Transverse colon (tissue), 4 donors: Measurements from ENCODE around the gene RTN4RL1. TPM values are rescaled to one million over a fixed set of nuclear protein-coding genes. Genes with fewer than 3 reads are reported as not detected.
A peak's percentile ranks its signal among the peaks of the same experiment; 100 is the strongest.

Experiments
- DNase-seq: peaks from one replicate; pipeline ENCODE4 v3.0.0-alpha.2; 2019
- H3K27ac ChIP-seq, 4 donors: fragments of 200-600 bp; sonication (generic); 2 replicates each; pipeline ENCODE4 v1.5.1; 2016 to 2018; ENCODE audit warnings: inconsistent platforms in 4 of 4
- H3K27me3 ChIP-seq: fragments of 200-600 bp; sonication (generic); 2 replicates; pipeline ENCODE4 v1.5.1; 2017; ENCODE audit warnings: inconsistent platforms
- H3K36me3 ChIP-seq, 4 donors: fragments of 200-600 bp; sonication (generic); 2 replicates each; pipeline ENCODE4 v1.5.1; 2017 to 2019; ENCODE audit warnings: inconsistent platforms in 4 of 4
- H3K4me1 ChIP-seq, 4 donors: fragments of 200-600 bp; sonication (generic); 2 replicates each; pipeline ENCODE4 v1.5.1; 2017 to 2020; ENCODE audit warnings: inconsistent platforms in 4 of 4
- H3K4me3 ChIP-seq, 4 donors: fragments of 200-600 bp; sonication (generic); 1 replicate in 1 of 4; 2 replicates in 3 of 4; pipeline versions ENCODE4 v1.5.1 to v1.6.1; 2017 to 2019; ENCODE audit warnings: inconsistent platforms in 4 of 4
- H3K9me3 ChIP-seq, 2 donors: fragments of 200-600 bp; sonication (generic); 2 replicates each; pipeline ENCODE4 v1.5.1; 2017 to 2019; ENCODE audit warnings: inconsistent platforms in 2 of 2
- EP300 ChIP-seq: sonication (generic); formaldehyde crosslinking; IDR thresholded peaks from one replicate; pipeline ENCODE4 v1.6.1; 2017; ENCODE audit warnings: antibody characterized with exemption, low read depth
- POLR2A ChIP-seq: fragments of 450-650 bp; IDR thresholded peaks from one replicate; pipeline ENCODE4 v1.6.1; 2016; ENCODE audit warnings: antibody characterized with exemption, mild to moderate bottlenecking, moderate library complexity
- POLR2AphosphoS5 ChIP-seq, 3 donors: sonication (generic); formaldehyde crosslinking; IDR thresholded peaks; one replicate each; pipeline ENCODE4 v1.6.1; 2016; ENCODE audit warnings: antibody characterized with exemption in 3 of 3
- WGBS, 2 donors: methylation state at CpG; one replicate each; pipeline ENCODE4 v1.1.5; 2018; ENCODE audit warnings: low coverage in 1 of 2; 5-methylcytosine and 5-hydroxymethylcytosine counted together
- in situ Hi-C, 4 donors: fragments of 200-750 bp; cut with MboI; loops; one replicate each; pipeline versions ENCODE4 v1.15.0 to v1.15.1; 2017; ENCODE audit warnings: low sequenced_read_pairs in 3 of 4, low pct_ligation_motif_present in 1 of 4, low pct_unique_long_range_greater_than_20kb in 1 of 4
- intact Hi-C: fragments of 100-400 bp; cut with DNase I; formaldehyde crosslinking; loops from one replicate; pipeline ENCODE4 v1.15.1; 2023; ENCODE audit warnings: low total_unique reads
- total RNA-seq, 4 donors: library from RNA; depleted of rRNA; stranded (reverse); fragments of >200 nt; gene quantifications; one replicate each; pipeline ENCODE4 v1.1.0, GENCODE V29; 2016
- TF ChIP-seq, protein P1 (sequence below), 5 experiments: fragments of 200-600 bp in 3 of 5; fragments of 450-650 bp in 2 of 5; sonication (generic) in 3 of 5; IDR thresholded peaks; 1 replicate in 2 of 5; 2 replicates in 3 of 5; pipeline ENCODE4 v1.5.1; 2016 to 2017; ENCODE audit warnings: antibody characterized with exemption in 5 of 5, inconsistent platforms in 3 of 5, mild to moderate bottlenecking in 2 of 5, moderate library complexity in 1 of 5

RTN4RL1 gene
- total RNA-seq, 4 donors from 2014 or later: 0.27 to 0.60 (median 0.48) TPM; not detected in 1

DNA sequence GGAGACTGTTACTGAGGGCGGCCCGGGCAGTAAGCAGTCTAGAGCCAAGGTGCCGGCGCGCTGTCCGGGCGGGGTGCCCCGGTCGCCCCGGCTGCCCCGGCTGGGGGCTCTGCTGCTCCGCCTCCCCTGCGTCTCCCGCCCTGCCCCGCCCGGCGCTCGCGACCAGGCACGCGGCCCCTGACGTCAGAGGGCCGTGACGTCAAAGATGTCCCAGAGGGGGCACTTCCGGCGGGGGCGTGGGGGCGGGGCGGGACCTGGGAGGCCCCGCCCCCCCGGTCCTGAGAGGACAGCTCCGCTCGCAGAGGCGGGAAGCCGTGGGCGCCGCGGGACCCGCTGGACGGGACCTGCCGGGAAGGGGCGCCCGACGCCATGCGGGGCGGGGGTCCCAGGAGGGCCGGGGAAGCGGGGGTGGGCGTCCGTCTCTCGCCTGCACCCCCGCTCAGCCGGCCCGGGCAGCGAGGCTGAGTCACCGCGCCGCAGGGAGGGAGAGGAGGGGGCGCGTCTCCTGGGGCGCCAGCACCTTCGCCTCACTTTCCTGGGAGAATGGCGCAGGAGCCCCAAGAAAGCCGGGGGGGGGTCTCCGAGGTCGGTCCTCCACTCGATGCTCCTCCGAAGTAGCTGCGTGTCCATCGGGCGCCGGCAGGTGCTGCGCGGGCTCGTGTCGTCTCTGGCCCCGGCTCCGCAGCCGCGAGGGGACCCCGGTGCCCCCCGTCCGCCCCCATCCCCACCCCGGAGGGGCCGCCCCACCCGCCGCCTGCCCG, 25.3 kb upstream of the RTN4RL1 start:
- H3K36me3 ChIP-seq: no peaks in the 10 kb centered on the region
- H3K4me3 ChIP-seq: peak overlapping the region in 3 of 4 donors; percentile 75 to 83 (median 81)
- DNase-seq: peak; percentile 68
- H3K4me1 ChIP-seq: peaks cover 16 to 53% (median 42%) of the 10 kb centered on the region in 4 donors
- intact Hi-C loops: loop anchor here (5.0 to 10.0 kb wide), 2 partner anchors 124 to 232 kb away; no protein-coding TSS in a partner anchor
- WGBS, 2 donors: 1% methylated on average over 42 of the region's 88 CpGs; no CpG with 5 or more reads in 1 of the 2 donors
- no peaks in the 10 kb centered on the region for H3K9me3 ChIP-seq
- H3K27me3 ChIP-seq: peaks cover 57% of the 10 kb centered on the region
- peak overlapping the region; percentile 24 to 64 (median 52) for H3K27ac ChIP-seq
- in situ Hi-C loops: loop anchor here in 1 of 4 donors (25.0 kb wide), 1 partner anchor 112 kb away; no protein-coding TSS in a partner anchor
- TF ChIP-seq POLR2A (no peak), EP300 (no peak), POLR2AphosphoS5 (IDR thresholded peaks at IDR 0.05) (no peak)
- TF ChIP-seq, protein P1, sequence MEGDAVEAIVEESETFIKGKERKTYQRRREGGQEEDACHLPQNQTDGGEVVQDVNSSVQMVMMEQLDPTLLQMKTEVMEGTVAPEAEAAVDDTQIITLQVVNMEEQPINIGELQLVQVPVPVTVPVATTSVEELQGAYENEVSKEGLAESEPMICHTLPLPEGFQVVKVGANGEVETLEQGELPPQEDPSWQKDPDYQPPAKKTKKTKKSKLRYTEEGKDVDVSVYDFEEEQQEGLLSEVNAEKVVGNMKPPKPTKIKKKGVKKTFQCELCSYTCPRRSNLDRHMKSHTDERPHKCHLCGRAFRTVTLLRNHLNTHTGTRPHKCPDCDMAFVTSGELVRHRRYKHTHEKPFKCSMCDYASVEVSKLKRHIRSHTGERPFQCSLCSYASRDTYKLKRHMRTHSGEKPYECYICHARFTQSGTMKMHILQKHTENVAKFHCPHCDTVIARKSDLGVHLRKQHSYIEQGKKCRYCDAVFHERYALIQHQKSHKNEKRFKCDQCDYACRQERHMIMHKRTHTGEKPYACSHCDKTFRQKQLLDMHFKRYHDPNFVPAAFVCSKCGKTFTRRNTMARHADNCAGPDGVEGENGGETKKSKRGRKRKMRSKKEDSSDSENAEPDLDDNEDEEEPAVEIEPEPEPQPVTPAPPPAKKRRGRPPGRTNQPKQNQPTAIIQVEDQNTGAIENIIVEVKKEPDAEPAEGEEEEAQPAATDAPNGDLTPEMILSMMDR (IDR thresholded peaks at IDR 0.05): no peak

DNA sequence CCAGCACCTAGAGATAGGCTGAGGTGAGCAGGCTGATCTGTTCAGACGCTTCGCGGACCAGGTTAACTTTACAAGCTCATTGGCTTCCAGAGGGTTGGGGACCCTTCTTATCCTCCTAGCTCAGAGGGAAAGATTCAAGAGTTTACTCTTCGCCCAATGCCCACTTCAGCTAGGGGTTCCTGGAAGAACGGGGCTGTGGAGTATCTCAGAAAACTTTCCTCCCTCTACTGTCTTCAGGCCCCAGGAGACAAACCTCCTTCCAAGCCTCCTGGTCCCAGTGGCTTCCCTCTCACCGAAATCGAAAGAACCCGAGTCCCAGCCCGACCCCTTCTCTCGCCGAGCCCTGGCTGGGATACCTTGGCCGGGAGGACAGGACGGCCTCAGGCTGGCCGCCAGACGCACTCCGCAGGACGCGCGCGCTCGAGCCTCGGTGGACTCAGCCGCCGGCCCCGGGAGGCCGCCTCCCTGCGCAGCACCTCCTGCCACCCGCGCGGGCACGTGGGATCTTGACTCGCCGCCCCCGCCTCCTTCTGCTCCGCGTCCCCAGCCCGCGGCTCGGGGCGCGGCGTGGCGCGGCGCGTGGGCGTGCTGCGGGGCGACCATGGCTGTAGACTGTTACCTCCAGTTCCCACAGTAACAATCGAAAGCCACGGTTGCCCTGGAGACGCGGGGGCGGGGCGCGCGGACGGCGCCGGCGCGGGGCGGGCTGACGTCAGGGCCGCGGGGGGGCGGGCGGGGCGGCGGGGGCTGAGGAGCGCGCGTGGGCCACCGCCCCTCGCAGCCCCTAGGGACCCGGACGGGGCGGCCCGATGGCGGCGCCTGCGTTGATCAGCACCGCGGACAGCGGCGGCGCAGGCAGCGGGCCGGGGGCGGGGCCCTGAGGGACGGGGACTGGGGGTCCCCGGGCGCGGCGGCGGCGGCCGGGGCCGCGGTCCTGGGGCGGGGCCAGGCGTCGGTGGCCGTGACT, 24.5 kb upstream of the RTN4RL1 start:
- Histone ChIP-seq H3K27me3 (peaks cover 50% of the 10 kb centered on the region), H3K36me3 (no peaks in the 10 kb centered on the region), H3K4me3 (peak overlapping the region; percentile 30 to 83 (median 78)), H3K27ac (peak overlapping the region; percentile 7 to 74 (median 54)), H3K9me3 (no peaks in the 10 kb centered on the region), H3K4me1 (peaks cover 16 to 44% (median 35%) of the 10 kb centered on the region in 4 donors)
- in situ Hi-C loops: loop anchor here in 3 of 4 donors (25.0 kb wide), 4 partner anchors 113 to 387 kb away; partner anchors contain the start of genes PRPF8 (in 1 of the 3), TLCD2 (in 1 of the 3) and WDR81 (in 1 of the 3)
- TF ChIP-seq EP300: no peak
- TF ChIP-seq POLR2AphosphoS5 (IDR thresholded peaks at IDR 0.05): no peak
- TF ChIP-seq, protein P1 (IDR thresholded peaks at IDR 0.05): no peak
- no peak for TF ChIP-seq POLR2A
- peak; percentile 90 for DNase-seq
- intact Hi-C loops: loop anchor here (5.0 to 10.0 kb wide), 2 partner anchors 125 to 233 kb away; no protein-coding TSS in a partner anchor
- WGBS, 2 donors: 4% methylated on average over 38 of the region's 104 CpGs; no CpG with 5 or more reads in 1 of the 2 donors

DNA sequence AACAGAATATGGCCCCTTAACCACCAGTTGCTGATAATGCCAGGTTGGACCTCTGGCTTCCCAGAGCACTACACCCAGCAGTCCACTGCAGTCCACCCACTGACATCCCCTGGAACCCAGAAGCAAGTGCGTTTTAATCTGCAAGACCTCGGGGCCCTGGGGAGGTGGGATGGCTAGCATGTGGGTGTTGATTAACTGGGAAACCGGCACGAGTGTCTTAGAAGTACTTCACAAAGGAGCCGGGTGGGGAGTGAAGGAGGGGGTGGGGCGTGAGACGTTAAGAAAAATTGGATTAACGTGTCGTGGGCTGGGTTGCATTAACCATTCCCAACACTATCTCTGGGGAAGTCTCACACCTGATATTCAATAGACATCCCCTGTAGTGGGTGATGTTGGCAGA, 23.7 kb upstream of the RTN4RL1 start:
- Histone ChIP-seq H3K9me3 (no peaks in the 10 kb centered on the region), H3K36me3 (no peaks in the 10 kb centered on the region), H3K4me1 (peaks cover 16 to 36% (median 30%) of the 10 kb centered on the region in 4 donors), H3K27me3 (peaks cover 42% of the 10 kb centered on the region), H3K27ac (no peak overlapping the region), H3K4me3 (peak overlapping the region in 1 of 4 donors; percentile 81)
- in situ Hi-C loops: loop anchor here in 3 of 4 donors (25.0 kb wide), 3 partner anchors 337 to 387 kb away; partner anchors contain the start of genes PRPF8 (in 1 of the 3), TLCD2 (in 1 of the 3) and WDR81 (in 1 of the 3)
- intact Hi-C loops: no loop called here
- no peak for DNase-seq
- TF ChIP-seq, protein P1 (IDR thresholded peaks at IDR 0.05): no peak
- 17% methylated on average over 9 of the region's 9 CpGs; no CpG with 5 or more reads in 1 of the 2 donors for WGBS, 2 donors
